SHP77 treated with DMSO at 0.1 percent for 48 hours (cell line): ENCODE results near the gene NPDC1.

Experiments
- DNase-seq: peaks from one replicate; lab custom pipeline; 2025; lab: John Stamatoyannopoulos, UW

The NPDC1 gene

DNA sequence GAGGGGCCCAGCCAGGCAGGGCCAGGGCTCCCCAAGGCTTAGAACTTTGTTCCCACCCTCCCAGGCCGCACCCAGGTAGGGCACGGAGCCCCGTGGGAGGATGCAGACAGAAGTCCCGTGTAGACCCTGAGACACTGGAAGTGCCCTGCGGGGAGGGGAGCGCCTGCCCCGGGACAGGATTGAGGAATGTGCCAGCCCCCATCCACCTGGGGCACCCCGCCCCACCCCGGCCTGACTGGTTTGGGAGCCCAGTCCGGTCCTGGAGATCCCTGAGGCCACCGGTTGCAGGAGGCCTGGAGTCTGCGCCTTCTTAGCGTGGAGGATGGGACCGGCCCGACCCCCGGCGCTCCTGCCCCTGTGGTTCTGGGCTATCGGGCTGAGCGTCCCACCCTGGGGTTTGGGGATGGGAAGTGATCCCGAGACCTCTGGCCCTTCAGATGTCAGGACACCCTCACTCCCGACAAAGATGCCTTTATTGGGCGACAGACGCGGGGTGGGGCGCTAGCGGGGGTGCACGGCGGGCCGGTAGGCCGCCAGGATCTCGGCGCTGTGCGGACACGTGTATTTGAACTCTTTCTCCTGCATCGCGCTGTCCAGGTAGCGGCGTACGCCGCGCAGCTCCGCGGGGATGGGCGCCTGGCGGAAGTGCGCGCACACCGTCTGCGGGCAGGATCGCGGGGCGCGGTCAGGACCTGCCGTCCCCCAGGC lies 51.6 kb downstream of the NPDC1 start:
- DNase-seq = no peak

DNA sequence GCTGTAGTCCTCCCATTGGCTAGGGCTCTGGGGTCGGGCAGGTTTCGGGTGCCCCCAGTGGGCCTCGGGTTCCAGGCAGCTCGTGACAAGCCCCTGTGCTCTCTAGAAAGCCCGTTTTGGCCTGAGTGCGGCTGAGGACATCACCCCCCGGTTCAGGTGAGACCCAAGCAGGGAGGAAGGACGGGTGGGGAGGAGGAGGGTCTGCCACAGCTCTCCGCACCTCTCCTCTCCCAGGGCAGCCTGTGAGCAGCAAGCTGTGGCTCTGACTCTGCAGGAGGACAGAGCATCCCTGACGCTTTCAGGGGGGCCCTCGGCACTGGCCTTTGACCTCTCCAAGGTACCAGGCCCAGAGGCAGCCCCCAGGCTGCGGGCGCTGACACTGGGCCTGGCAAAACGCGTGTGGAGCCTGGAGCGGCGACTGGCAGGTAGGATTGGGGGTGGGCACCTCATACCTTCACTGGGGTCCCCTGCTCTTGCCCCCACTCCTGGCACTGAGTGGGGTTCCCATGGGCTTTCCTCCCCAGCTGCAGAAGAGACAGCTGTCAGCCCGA lies 53.1 kb downstream of the NPDC1 start:
- DNase-seq = no peak

- DNase-seq = peak; percentile 40
These were observed 53.8 kb downstream of the NPDC1 start, which contains the start of gene PAXX for GRCh38 chr9:136991993-136992818. Gene PAXX (plus strand): TSS chr9:136992422. CDS start chr9:136992444, 22 bp downstream.

- DNase-seq = no peak
These were observed 55.6 kb downstream of the NPDC1 start for GRCh38 chr9:136990242-136990911.
